Measurements from ENCODE around the gene IGSF3.
"Not testable (repeated sequence)": the region's sequence is repeated elsewhere in the genome, so short reads cannot be mapped to it uniquely, and the experiment has no call there.

IGSF3 gene

GRCh38 chr1:116677474-116678062, 10.0 kb upstream of the IGSF3 start:
- no peak for DNase-seq (ENCODE audit: low spot score in 2 of 2)
- H3K36me3 Mint-ChIP-seq, result no peaks in the 10 kb centered on the region
- no peaks in the 10 kb centered on the region for H3K4me1 Mint-ChIP-seq
- H3K27ac Mint-ChIP-seq, result no peak overlapping the region
- no peak overlapping the region for H3K4me3 Mint-ChIP-seq
- no peak for ATAC-seq
- no peaks in the 10 kb centered on the region for H3K9me3 Mint-ChIP-seq

GRCh38 chr1:116676291-116676690, 8.8 kb upstream of the IGSF3 start:
- DNase-seq (ENCODE audit: low spot score in 2 of 2) (no peak), ATAC-seq (no peak)
- Mint-ChIP-seq H3K9me3 (no peaks in the 10 kb centered on the region), H3K27ac (no peak overlapping the region), H3K4me3 (no peak overlapping the region), H3K36me3 (no peaks in the 10 kb centered on the region), H3K4me1 (no peaks in the 10 kb centered on the region)

GRCh38 chr1:116674751-116675150, 7.2 kb upstream of the IGSF3 start:
- no peak overlapping the region for H3K4me3 Mint-ChIP-seq
- no peak for ATAC-seq
- no peak overlapping the region for H3K27ac Mint-ChIP-seq

GRCh38 chr1:116674011-116674531, 6.5 kb upstream of the IGSF3 start:
- H3K4me1 Mint-ChIP-seq, result no peaks in the 10 kb centered on the region
- ATAC-seq (no peak), DNase-seq (ENCODE audit: low spot score in 2 of 2) (no peak)
- no peak overlapping the region for H3K4me3 Mint-ChIP-seq
- H3K27ac Mint-ChIP-seq, result no peak overlapping the region
- no peaks in the 10 kb centered on the region for H3K36me3 Mint-ChIP-seq
- no peaks in the 10 kb centered on the region for H3K9me3 Mint-ChIP-seq

More at GRCh38 chr1:116674751-116675150, 7.2 kb upstream of the IGSF3 start:
- no peak for DNase-seq (ENCODE audit: low spot score in 2 of 2)
- H3K4me1 Mint-ChIP-seq, result no peaks in the 10 kb centered on the region
- H3K36me3 Mint-ChIP-seq, result no peaks in the 10 kb centered on the region
- no peaks in the 10 kb centered on the region for H3K9me3 Mint-ChIP-seq

GRCh38 chr1:116671912-116672311, 4.4 kb upstream of the IGSF3 start:
- Mint-ChIP-seq H3K9me3 (no peaks in the 10 kb centered on the region), H3K36me3 (no peaks in the 10 kb centered on the region), H3K4me3 (no peak overlapping the region), H3K27ac (no peak overlapping the region), H3K4me1 (no peaks in the 10 kb centered on the region)
- no peak for ATAC-seq
- no peak for DNase-seq (ENCODE audit: low spot score in 2 of 2)

- Mint-ChIP-seq H3K9me3 (no peaks in the 10 kb centered on the region), H3K36me3 (no peaks in the 10 kb centered on the region), H3K27ac (no peak overlapping the region), H3K4me1 (no peaks in the 10 kb centered on the region), H3K4me3 (no peak overlapping the region)
- ATAC-seq, result no peak
- no peak for DNase-seq (ENCODE audit: low spot score in 2 of 2)
Observed at GRCh38 chr1:116671072-116671760, 3.7 kb upstream of the IGSF3 start.

- Mint-ChIP-seq H3K27ac (no peak overlapping the region), H3K36me3 (no peaks in the 10 kb centered on the region), H3K9me3 (no peaks in the 10 kb centered on the region)
Observed at GRCh38 chr1:116668277-116668676, 744 bp upstream of the IGSF3 start.

GRCh38 chr1:116667078-116667574, 407 bp downstream of the IGSF3 start:
- Mint-ChIP-seq H3K9me3 (no peaks in the 10 kb centered on the region), H3K4me1 (peaks cover 4% of the 10 kb centered on the region), H3K4me3 (peak overlapping the region; percentile 58), H3K36me3 (no peaks in the 10 kb centered on the region), H3K27ac (no peak overlapping the region)
- ATAC-seq, result peak; percentile 46
- DNase-seq (ENCODE audit: low spot score in 2 of 2), result no peak

More at GRCh38 chr1:116668277-116668676, 744 bp upstream of the IGSF3 start:
- ATAC-seq, result no peak
- no peak for DNase-seq (ENCODE audit: low spot score in 2 of 2)
- H3K4me1 Mint-ChIP-seq, result peaks cover 4% of the 10 kb centered on the region
- H3K4me3 Mint-ChIP-seq, result peak overlapping the region; percentile 58

GRCh38 chr1:116666187-116667077, 1.1 kb downstream of the IGSF3 start:
- Mint-ChIP-seq H3K4me3 (peak overlapping the region; percentile 58), H3K27ac (no peak overlapping the region), H3K4me1 (peaks cover 4% of the 10 kb centered on the region), H3K36me3 (no peaks in the 10 kb centered on the region), H3K9me3 (no peaks in the 10 kb centered on the region)
- DNase-seq (ENCODE audit: low spot score in 2 of 2) (no peak), ATAC-seq (no peak)

- no peak overlapping the region for H3K27ac Mint-ChIP-seq
- ATAC-seq (no peak), DNase-seq (ENCODE audit: low spot score in 2 of 2) (no peak)
- H3K9me3 Mint-ChIP-seq, result no peaks in the 10 kb centered on the region
- H3K4me3 Mint-ChIP-seq, result no peak overlapping the region
- peaks cover 4% of the 10 kb centered on the region for H3K4me1 Mint-ChIP-seq
- H3K36me3 Mint-ChIP-seq, result no peaks in the 10 kb centered on the region
Observed at GRCh38 chr1:116664978-116665371, 2.6 kb downstream of the IGSF3 start.

GRCh38 chr1:116664366-116664977, 3.1 kb downstream of the IGSF3 start:
- no peak for ATAC-seq
- H3K36me3 Mint-ChIP-seq, result no peaks in the 10 kb centered on the region
- peaks cover 4% of the 10 kb centered on the region for H3K4me1 Mint-ChIP-seq
- no peak overlapping the region for H3K4me3 Mint-ChIP-seq
- no peak for DNase-seq (ENCODE audit: low spot score in 2 of 2)
- no peaks in the 10 kb centered on the region for H3K9me3 Mint-ChIP-seq
- no peak overlapping the region for H3K27ac Mint-ChIP-seq

GRCh38 chr1:116663821-116664220, 3.7 kb downstream of the IGSF3 start:
- DNase-seq (ENCODE audit: low spot score in 2 of 2), result no peak
- Mint-ChIP-seq H3K36me3 (no peaks in the 10 kb centered on the region), H3K4me1 (peaks cover 4% of the 10 kb centered on the region), H3K27ac (no peak overlapping the region), H3K9me3 (no peaks in the 10 kb centered on the region), H3K4me3 (no peak overlapping the region)
- no peak for ATAC-seq

- H3K9me3 Mint-ChIP-seq, result no peaks in the 10 kb centered on the region
Observed at GRCh38 chr1:116661633-116662032, 5.9 kb downstream of the IGSF3 start.

GRCh38 chr1:116658645-116659044, 8.9 kb downstream of the IGSF3 start:
- H3K4me1 Mint-ChIP-seq; H3K36me3 Mint-ChIP-seq; H3K27ac Mint-ChIP-seq; ATAC-seq; H3K4me3 Mint-ChIP-seq; DNase-seq (ENCODE audit: low spot score in 2 of 2); H3K9me3 Mint-ChIP-seq: not testable (repeated sequence)

More at GRCh38 chr1:116661633-116662032, 5.9 kb downstream of the IGSF3 start:
- no peak overlapping the region for H3K4me3 Mint-ChIP-seq
- DNase-seq (ENCODE audit: low spot score in 2 of 2) (no peak), ATAC-seq (no peak)
- no peaks in the 10 kb centered on the region for H3K36me3 Mint-ChIP-seq
- H3K27ac Mint-ChIP-seq, result no peak overlapping the region
- peaks cover 4% of the 10 kb centered on the region for H3K4me1 Mint-ChIP-seq

GRCh38 chr1:116657836-116658235, 9.7 kb downstream of the IGSF3 start:
- not testable (repeated sequence) for H3K4me3 Mint-ChIP-seq; DNase-seq (ENCODE audit: low spot score in 2 of 2); H3K9me3 Mint-ChIP-seq; H3K27ac Mint-ChIP-seq; ATAC-seq; H3K36me3 Mint-ChIP-seq; H3K4me1 Mint-ChIP-seq

All from stimulated activated effector memory CD8-positive, alpha-beta T cell treated with anti-CD3 and anti-CD28 coated beads, Interleukin-12 subunit alpha, Interleukin-12 subunit beta, amount 100 ng/mL, for 72 hours (primary cell).